ENCODE results near the gene MMGT1. TPM values are rescaled to one million over a fixed set of nuclear protein-coding genes. Genes with fewer than 3 reads are reported as not detected.

The MMGT1 gene
- total RNA-seq, 1 donor from 2014 or later: 26.0 TPM

GRCh38 chrX:135975421-135975820 lies 1.6 kb upstream of the MMGT1 start:
- Histone ChIP-seq H3K9me3 (ENCODE audit: low read depth) (no peaks in the 10 kb centered on the region), H3K4me3 (no peak overlapping the region), H2AFZ (replicated peaks) (no peak overlapping the region), H3F3A (ENCODE audit: low read depth) (peaks cover 5% of the 10 kb centered on the region), H3K27ac (no peak overlapping the region), H4K20me1 (ENCODE audit: low read depth) (no peaks in the 10 kb centered on the region), H3K4me2 (no peak overlapping the region), H3K36me3 (no peaks in the 10 kb centered on the region), H3K27me3 (no peaks in the 10 kb centered on the region), H3K4me1 (no peaks in the 10 kb centered on the region), H3K9ac (no peak overlapping the region), H3K79me2 (ENCODE audit: low read depth) (peaks cover 24% of the 10 kb centered on the region)
- Mint-ChIP-seq H3K36me3 (no peaks in the 10 kb centered on the region), H3K4me1 (peaks cover 19% of the 10 kb centered on the region), H3K4me3 (peak overlapping the region; percentile 79), H3K27me3 (ENCODE audit: insufficient read depth, low read depth) (peaks cover 5% of the 10 kb centered on the region), H3K27ac (no peak overlapping the region), H3K9me3 (peaks cover 3% of the 10 kb centered on the region)
- DNase-seq (ENCODE audit: low spot score): no peak
- TF ChIP-seq EZH2 (IDR thresholded peaks at IDR 0.05): no peak
- no peak for TF ChIP-seq EZH2phosphoT487 (IDR thresholded peaks at IDR 0.05)
- TF ChIP-seq CTCF (IDR thresholded peaks at IDR 0.05): no peak

- Histone ChIP-seq H2AFZ (replicated peaks) (no peak overlapping the region), H3K4me2 (peak overlapping the region; percentile 55), H3K79me2 (ENCODE audit: low read depth) (peaks cover 33% of the 10 kb centered on the region), H4K20me1 (ENCODE audit: low read depth) (no peaks in the 10 kb centered on the region), H3K9ac (no peak overlapping the region), H3K4me3 (peak overlapping the region; percentile 24), H3F3A (ENCODE audit: low read depth) (peaks cover 5% of the 10 kb centered on the region), H3K27ac (no peak overlapping the region), H3K36me3 (no peaks in the 10 kb centered on the region), H3K9me3 (ENCODE audit: low read depth) (no peaks in the 10 kb centered on the region), H3K27me3 (no peaks in the 10 kb centered on the region), H3K4me1 (no peaks in the 10 kb centered on the region)
- peaks cover 19% of the 10 kb centered on the region for H3K4me1 Mint-ChIP-seq
- peak overlapping the region; percentile 79 for H3K4me3 Mint-ChIP-seq
- DNase-seq (ENCODE audit: low spot score): peak; percentile 85
- TF ChIP-seq CTCF (IDR thresholded peaks at IDR 0.05) (no peak), EZH2phosphoT487 (IDR thresholded peaks at IDR 0.05) (no peak), EZH2 (IDR thresholded peaks at IDR 0.05) (no peak)
- peaks cover 3% of the 10 kb centered on the region for H3K9me3 Mint-ChIP-seq
- H3K27me3 Mint-ChIP-seq (ENCODE audit: insufficient read depth, low read depth): peaks cover 5% of the 10 kb centered on the region
- no peak overlapping the region for H3K27ac Mint-ChIP-seq
- no peaks in the 10 kb centered on the region for H3K36me3 Mint-ChIP-seq
Observed at GRCh38 chrX:135974279-135974856, 580 bp upstream of the MMGT1 start.

- H3K9me3 ChIP-seq (ENCODE audit: low read depth): no peaks in the 10 kb centered on the region
- H3K27ac ChIP-seq: peak overlapping the region; percentile 73
- H3K4me2 ChIP-seq: peak overlapping the region; percentile 76
- H4K20me1 ChIP-seq (ENCODE audit: low read depth): no peaks in the 10 kb centered on the region
- peaks cover 3% of the 10 kb centered on the region for H3K9me3 Mint-ChIP-seq
- H3K27ac Mint-ChIP-seq: peak overlapping the region; percentile 98
- H3K27me3 Mint-ChIP-seq (ENCODE audit: insufficient read depth, low read depth): peaks cover 5% of the 10 kb centered on the region
- H3K9ac ChIP-seq: peak overlapping the region; percentile 58
- H3K79me2 ChIP-seq (ENCODE audit: low read depth): peaks cover 37% of the 10 kb centered on the region
- no peak for DNase-seq (ENCODE audit: low spot score)
- H2AFZ ChIP-seq (replicated peaks): peak overlapping the region; percentile 78
- H3K36me3 Mint-ChIP-seq: no peaks in the 10 kb centered on the region
- H3K4me1 ChIP-seq: no peaks in the 10 kb centered on the region
- H3F3A ChIP-seq (ENCODE audit: low read depth): peaks cover 5% of the 10 kb centered on the region
- H3K27me3 ChIP-seq: no peaks in the 10 kb centered on the region
- TF ChIP-seq CTCF (IDR thresholded peaks at IDR 0.05) (no peak), EZH2phosphoT487 (IDR thresholded peaks at IDR 0.05) (no peak)
- no peaks in the 10 kb centered on the region for H3K36me3 ChIP-seq
- H3K4me3 ChIP-seq: peak overlapping the region; percentile 62
- H3K4me3 Mint-ChIP-seq: peak overlapping the region; percentile 93
- H3K4me1 Mint-ChIP-seq: peaks cover 19% of the 10 kb centered on the region
Observed at GRCh38 chrX:135973025-135973547, 702 bp downstream of the MMGT1 start.

All from neural progenitor cell (in vitro differentiated cells).